ENCODE results near the gene TMCO1. TPM values are rescaled to one million over a fixed set of nuclear protein-coding genes. Genes with fewer than 3 reads are reported as not detected.

TMCO1 gene
- total RNA-seq, 4 donors from 2014 or later, result 33.2 to 57.7 (median 40.2) TPM

DNA sequence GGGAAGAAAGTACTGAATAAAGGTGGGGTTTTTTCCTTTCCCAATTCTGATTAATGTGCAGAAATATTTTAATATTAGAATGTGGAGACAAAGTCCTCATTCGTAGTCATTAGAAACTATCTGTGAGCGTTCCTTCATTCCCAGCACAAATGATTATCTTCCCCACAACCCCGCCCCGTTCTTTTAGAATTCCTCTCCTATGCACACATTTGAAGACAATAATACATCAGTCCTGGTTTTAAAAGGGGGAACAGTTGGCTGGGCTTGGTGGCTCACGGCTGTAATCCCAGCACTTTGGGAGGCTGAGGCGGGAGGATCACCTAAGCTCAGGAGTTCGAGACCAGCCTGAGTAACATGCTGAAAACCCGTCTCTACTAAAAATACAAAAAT is 71.2 kb downstream of the TMCO1 start:
- WGBS, 2 donors (ENCODE audit: low coverage in 1 of 2), result 34 to 52% methylated on average over 5 to 8 of the region's 8 CpGs
- H3K4me1 ChIP-seq, result peaks cover 0 to 37% (median 11%) of the 10 kb centered on the region in 3 donors
- TF ChIP-seq EP300 (IDR thresholded peaks at IDR 0.05) (no peak), POLR2A (IDR thresholded peaks at IDR 0.05) (no peak), POLR2AphosphoS5 (IDR thresholded peaks at IDR 0.05) (no peak), CTCF (IDR thresholded peaks at IDR 0.05) (no peak)
- no peak for ATAC-seq
- H3K27me3 ChIP-seq, result no peaks in the 10 kb centered on the region
- H3K4me3 ChIP-seq, result peak overlapping the region; percentile 53 to 72
- H3K27ac ChIP-seq, result peak overlapping the region; percentile 66 to 97 (median 90)
- peaks cover 0 to 9% of the 10 kb centered on the region in 2 donors for H3K36me3 ChIP-seq
- no peaks in the 10 kb centered on the region for H3K9me3 ChIP-seq

GRCh38 chr1:165696625-165697100 is 72.0 kb downstream of the TMCO1 start:
- H3K4me1 ChIP-seq, result peaks cover 0 to 37% (median 11%) of the 10 kb centered on the region in 3 donors
- 6 to 8% methylated on average over 2 of the region's 2 CpGs for WGBS, 2 donors (ENCODE audit: low coverage in 1 of 2)
- TF ChIP-seq POLR2A (IDR thresholded peaks at IDR 0.05) (no peak), POLR2AphosphoS5 (IDR thresholded peaks at IDR 0.05) (peak; percentile 52)
- peak overlapping the region in 1 of 2 donors; percentile 72 for H3K4me3 ChIP-seq
- no peaks in the 10 kb centered on the region for H3K27me3 ChIP-seq
- H3K27ac ChIP-seq, result peak overlapping the region in 3 of 4 donors; percentile 1 to 42 (median 5)
- H3K9me3 ChIP-seq, result no peaks in the 10 kb centered on the region
- peak; percentile 60 for ATAC-seq
- peaks cover 0 to 9% of the 10 kb centered on the region in 2 donors for H3K36me3 ChIP-seq

DNA sequence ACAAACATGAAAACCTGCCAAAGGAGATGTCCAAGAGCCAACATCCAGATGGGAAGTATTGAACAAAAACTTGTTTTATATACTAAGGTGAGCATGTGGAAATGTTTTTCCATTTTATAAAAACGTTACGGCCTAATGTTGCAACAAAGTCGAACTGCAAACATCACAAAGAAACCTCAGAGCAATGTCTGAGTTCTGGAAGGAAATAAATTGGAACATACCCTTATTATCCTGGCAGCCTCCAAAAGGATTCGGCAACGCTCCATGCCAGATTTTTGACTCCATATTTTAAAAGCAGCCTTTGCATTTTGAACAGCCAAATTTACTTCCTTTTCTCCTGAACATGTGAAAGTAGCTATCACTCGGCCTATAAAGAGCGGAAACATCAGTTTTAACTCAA is 73.6 kb downstream of the TMCO1 start:
- no peaks in the 10 kb centered on the region for H3K27me3 ChIP-seq
- no peak for ATAC-seq
- WGBS, 2 donors (ENCODE audit: low coverage in 1 of 2), result 64 to 75% methylated on average over 7 of the region's 7 CpGs
- no peak overlapping the region for H3K27ac ChIP-seq
- peaks cover 0 to 37% (median 11%) of the 10 kb centered on the region in 3 donors for H3K4me1 ChIP-seq
- TF ChIP-seq POLR2A (IDR thresholded peaks at IDR 0.05) (no peak), POLR2AphosphoS5 (IDR thresholded peaks at IDR 0.05) (no peak), CTCF (IDR thresholded peaks at IDR 0.05) (no peak), EP300 (IDR thresholded peaks at IDR 0.05) (no peak)
- H3K4me3 ChIP-seq, result no peak overlapping the region
- no peaks in the 10 kb centered on the region for H3K9me3 ChIP-seq
- peaks cover 0 to 19% of the 10 kb centered on the region in 2 donors for H3K36me3 ChIP-seq

DNA sequence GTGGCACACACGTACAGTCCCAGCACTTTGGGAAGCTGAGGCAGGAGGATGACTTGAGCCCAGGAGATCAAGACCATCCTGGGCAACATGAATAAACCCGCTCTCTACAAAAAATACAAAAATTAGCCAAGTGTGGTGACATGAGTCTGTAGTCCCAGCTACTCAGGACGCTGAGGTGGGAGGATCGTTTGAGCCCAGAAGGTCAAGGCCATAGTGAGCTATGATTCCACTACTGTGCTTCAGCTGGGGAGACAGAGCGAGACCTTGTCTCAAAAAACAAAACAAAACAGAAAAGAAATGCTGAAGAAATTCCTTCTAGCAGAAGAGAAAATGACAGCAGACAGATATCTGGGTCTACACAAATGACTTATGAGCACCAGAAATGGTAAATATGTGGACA is 80.6 kb downstream of the TMCO1 start:
- H3K4me1 ChIP-seq, result no peaks in the 10 kb centered on the region
- ATAC-seq, result no peak
- H3K9me3 ChIP-seq, result no peaks in the 10 kb centered on the region
- no peak overlapping the region for H3K4me3 ChIP-seq
- peaks cover 0 to 31% of the 10 kb centered on the region in 2 donors for H3K36me3 ChIP-seq
- H3K27ac ChIP-seq, result no peak overlapping the region
- no peak for TF ChIP-seq POLR2A (IDR thresholded peaks at IDR 0.05)
- TF ChIP-seq POLR2AphosphoS5 (IDR thresholded peaks at IDR 0.05), result no peak
- TF ChIP-seq CTCF (IDR thresholded peaks at IDR 0.05), result no peak
- no peak for TF ChIP-seq EP300 (IDR thresholded peaks at IDR 0.05)
- H3K27me3 ChIP-seq, result no peaks in the 10 kb centered on the region
- WGBS, 2 donors (ENCODE audit: low coverage in 1 of 2), result 73 to 95% methylated on average over 3 to 5 of the region's 5 CpGs

GRCh38 chr1:165686971-165687433 is 81.7 kb downstream of the TMCO1 start:
- Histone ChIP-seq H3K27ac (no peak overlapping the region), H3K4me3 (no peak overlapping the region), H3K4me1 (no peaks in the 10 kb centered on the region), H3K27me3 (no peaks in the 10 kb centered on the region), H3K36me3 (peaks cover 0 to 42% of the 10 kb centered on the region in 2 donors), H3K9me3 (no peaks in the 10 kb centered on the region)
- ATAC-seq, result no peak
- WGBS, 2 donors (ENCODE audit: low coverage in 1 of 2), result 71 to 100% methylated on average over 1 to 2 of the region's 2 CpGs
- TF ChIP-seq POLR2A (IDR thresholded peaks at IDR 0.05) (no peak), CTCF (IDR thresholded peaks at IDR 0.05) (no peak), POLR2AphosphoS5 (IDR thresholded peaks at IDR 0.05) (no peak), EP300 (IDR thresholded peaks at IDR 0.05) (no peak)
